Measurements from ENCODE around the gene TUBB.
"Not testable (repeated sequence)": the region's sequence is repeated elsewhere in the genome, so short reads cannot be mapped to it uniquely, and the experiment has no call there.

DNA sequence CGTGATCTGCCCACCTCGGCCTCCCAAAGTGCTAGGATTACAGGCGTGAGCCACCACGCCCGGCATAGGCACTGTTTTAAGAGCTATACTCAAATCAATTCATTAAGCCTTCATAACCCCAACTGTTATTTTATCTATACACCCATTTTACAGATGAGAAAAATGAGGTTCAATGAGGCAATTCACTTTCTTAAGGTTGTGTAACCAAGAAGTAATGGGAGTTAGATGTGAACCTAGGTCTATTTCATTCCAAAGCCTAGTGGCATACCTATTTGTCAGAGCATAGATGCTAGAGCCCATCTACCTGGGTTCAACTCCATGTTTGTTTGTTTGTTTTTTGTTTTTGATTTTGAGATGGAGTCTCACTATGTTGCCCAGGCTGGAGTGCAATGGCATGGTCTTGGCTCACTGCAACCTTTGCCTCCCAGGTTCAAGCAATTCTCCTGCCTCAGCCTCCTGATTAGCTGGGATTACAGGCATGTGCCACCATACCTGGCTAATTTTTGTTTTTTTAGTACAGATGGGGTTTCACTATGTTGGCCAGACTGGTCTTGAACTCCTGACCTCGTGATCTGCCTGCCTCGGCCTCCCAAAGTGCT is 36.4 kb downstream of the TUBB start:
- not testable (repeated sequence) for TF ChIP-seq HDAC1 (IDR thresholded peaks at IDR 0.05); EZH2 (IDR thresholded peaks at IDR 0.05; ENCODE audit: borderline replicate concordance, low read depth, low read length); RBBP5 (IDR thresholded peaks at IDR 0.05; ENCODE audit: borderline replicate concordance, insufficient read depth, low read length, poor library complexity, severe bottlenecking); EP300 (IDR thresholded peaks at IDR 0.05; ENCODE audit: low read length); JUND (IDR thresholded peaks at IDR 0.05; ENCODE audit: borderline replicate concordance, low read depth, low read length); JUND (tag; IDR thresholded peaks at IDR 0.05; ENCODE audit: borderline replicate concordance, low read depth, low read length); YY1 (IDR thresholded peaks at IDR 0.05; ENCODE audit: borderline replicate concordance in 1 of 3, control insufficient read depth in 1 of 3, extremely low read depth in 1 of 3, insufficient read depth in 3 of 3, insufficient read length in 1 of 3, insufficient replicate concordance in 2 of 3, low read depth in 1 of 3, low read length in 2 of 3)
- TF ChIP-seq, protein P1, sequence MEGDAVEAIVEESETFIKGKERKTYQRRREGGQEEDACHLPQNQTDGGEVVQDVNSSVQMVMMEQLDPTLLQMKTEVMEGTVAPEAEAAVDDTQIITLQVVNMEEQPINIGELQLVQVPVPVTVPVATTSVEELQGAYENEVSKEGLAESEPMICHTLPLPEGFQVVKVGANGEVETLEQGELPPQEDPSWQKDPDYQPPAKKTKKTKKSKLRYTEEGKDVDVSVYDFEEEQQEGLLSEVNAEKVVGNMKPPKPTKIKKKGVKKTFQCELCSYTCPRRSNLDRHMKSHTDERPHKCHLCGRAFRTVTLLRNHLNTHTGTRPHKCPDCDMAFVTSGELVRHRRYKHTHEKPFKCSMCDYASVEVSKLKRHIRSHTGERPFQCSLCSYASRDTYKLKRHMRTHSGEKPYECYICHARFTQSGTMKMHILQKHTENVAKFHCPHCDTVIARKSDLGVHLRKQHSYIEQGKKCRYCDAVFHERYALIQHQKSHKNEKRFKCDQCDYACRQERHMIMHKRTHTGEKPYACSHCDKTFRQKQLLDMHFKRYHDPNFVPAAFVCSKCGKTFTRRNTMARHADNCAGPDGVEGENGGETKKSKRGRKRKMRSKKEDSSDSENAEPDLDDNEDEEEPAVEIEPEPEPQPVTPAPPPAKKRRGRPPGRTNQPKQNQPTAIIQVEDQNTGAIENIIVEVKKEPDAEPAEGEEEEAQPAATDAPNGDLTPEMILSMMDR (IDR thresholded peaks at IDR 0.05 in 2 of 3, conservative IDR thresholded peaks at IDR 0.05 in 1 of 3; ENCODE audit: insufficient read depth in 2 of 3, low read depth in 1 of 3, low read length in 3 of 3) = not testable (repeated sequence)
- TF ChIP-seq, protein P2, sequence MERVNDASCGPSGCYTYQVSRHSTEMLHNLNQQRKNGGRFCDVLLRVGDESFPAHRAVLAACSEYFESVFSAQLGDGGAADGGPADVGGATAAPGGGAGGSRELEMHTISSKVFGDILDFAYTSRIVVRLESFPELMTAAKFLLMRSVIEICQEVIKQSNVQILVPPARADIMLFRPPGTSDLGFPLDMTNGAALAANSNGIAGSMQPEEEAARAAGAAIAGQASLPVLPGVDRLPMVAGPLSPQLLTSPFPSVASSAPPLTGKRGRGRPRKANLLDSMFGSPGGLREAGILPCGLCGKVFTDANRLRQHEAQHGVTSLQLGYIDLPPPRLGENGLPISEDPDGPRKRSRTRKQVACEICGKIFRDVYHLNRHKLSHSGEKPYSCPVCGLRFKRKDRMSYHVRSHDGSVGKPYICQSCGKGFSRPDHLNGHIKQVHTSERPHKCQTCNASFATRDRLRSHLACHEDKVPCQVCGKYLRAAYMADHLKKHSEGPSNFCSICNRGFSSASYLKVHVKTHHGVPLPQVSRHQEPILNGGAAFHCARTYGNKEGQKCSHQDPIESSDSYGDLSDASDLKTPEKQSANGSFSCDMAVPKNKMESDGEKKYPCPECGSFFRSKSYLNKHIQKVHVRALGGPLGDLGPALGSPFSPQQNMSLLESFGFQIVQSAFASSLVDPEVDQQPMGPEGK (CRISPR knock-in tag; IDR thresholded peaks at IDR 0.05; ENCODE audit: borderline replicate concordance) = not testable (repeated sequence)

All from K562 (cell line).